HG03039 (cell line): Measurements from ENCODE around the gene PPM1A.
"Not testable (repeated sequence)": the region's sequence is repeated elsewhere in the genome, so short reads cannot be mapped to it uniquely, and the experiment has no call there.

Experiments
- ATAC-seq: cut with Tn5 transposase; IDR thresholded peaks from one replicate; pipeline ENCODE4 v1.9.1; 2021; ENCODE audit warnings: mild to moderate bottlenecking, moderate library complexity; ENCODE audit not compliant: unreplicated experiment

The PPM1A gene

GRCh38 chr14:60315196-60315990 lies 66.4 kb downstream of the PPM1A start:
- no peak for ATAC-seq

GRCh38 chr14:60317609-60318008 lies 68.6 kb downstream of the PPM1A start:
- ATAC-seq, result no peak

- not testable (repeated sequence) for ATAC-seq
These were observed 71.8 kb downstream of the PPM1A start for GRCh38 chr14:60320860-60321259.

- ATAC-seq, result no peak
These were observed 74.3 kb downstream of the PPM1A start for GRCh38 chr14:60323199-60323896.

GRCh38 chr14:60324837-60325236 lies 75.8 kb downstream of the PPM1A start:
- ATAC-seq, result no peak

GRCh38 chr14:60326274-60326673 lies 77.3 kb downstream of the PPM1A start:
- no peak for ATAC-seq

GRCh38 chr14:60327447-60328331 lies 78.7 kb downstream of the PPM1A start:
- ATAC-seq, result peak; percentile 48

- ATAC-seq, result no peak
These were observed 79.6 kb downstream of the PPM1A start for GRCh38 chr14:60328583-60328982.

GRCh38 chr14:60329274-60329673 lies 80.3 kb downstream of the PPM1A start:
- ATAC-seq, result no peak

- peak; percentile 71 for ATAC-seq
These were observed 82.4 kb downstream of the PPM1A start for GRCh38 chr14:60331201-60332045.

GRCh38 chr14:60332046-60332399 lies 83.0 kb downstream of the PPM1A start:
- ATAC-seq, result no peak

GRCh38 chr14:60332869-60333268 lies 83.8 kb downstream of the PPM1A start:
- ATAC-seq, result no peak

- ATAC-seq, result no peak
These were observed 90.5 kb downstream of the PPM1A start for GRCh38 chr14:60339571-60339970.

GRCh38 chr14:60343571-60344071 lies 94.6 kb downstream of the PPM1A start:
- ATAC-seq, result no peak

- ATAC-seq, result no peak
These were observed 95.7 kb downstream of the PPM1A start for GRCh38 chr14:60344751-60345150.

- no peak for ATAC-seq
These were observed 97.7 kb downstream of the PPM1A start for GRCh38 chr14:60346706-60347105.

GRCh38 chr14:60348211-60348610 lies 99.2 kb downstream of the PPM1A start:
- ATAC-seq, result no peak
